ENCODE data around the gene ITPK1.

Gene ITPK1

GRCh38 chr14:93057586-93058280 lies 58.0 kb downstream of the ITPK1 start:
- DNase-seq: no peak

GRCh38 chr14:93056840-93057585 lies 58.7 kb downstream of the ITPK1 start:
- no peak for DNase-seq

- DNase-seq: no peak
Measured at GRCh38 chr14:93056166-93056839, 59.4 kb downstream of the ITPK1 start.

DNA sequence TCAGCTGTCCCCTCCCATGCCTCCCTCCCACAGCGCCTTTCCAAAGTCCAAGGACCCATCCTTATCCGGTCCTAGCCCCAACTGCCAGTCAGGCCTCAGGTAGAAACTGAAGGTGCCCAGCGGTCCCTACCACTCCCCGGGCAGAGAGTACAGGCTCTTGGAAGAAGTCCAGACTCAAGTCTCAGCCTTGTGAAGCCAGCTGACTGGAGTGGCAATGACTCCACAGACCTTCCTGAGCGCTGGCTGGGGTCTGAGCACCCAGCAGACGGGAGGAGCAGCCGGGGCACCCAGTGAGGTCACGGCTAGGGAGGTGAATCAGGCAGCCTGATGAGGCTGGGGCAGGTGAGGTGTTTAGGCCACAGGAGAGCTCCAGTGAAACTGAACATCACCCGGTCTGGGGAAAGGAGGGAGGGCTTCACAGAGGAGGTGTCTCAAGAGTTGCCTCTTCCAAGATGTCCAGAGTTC lies 60.0 kb downstream of the ITPK1 start:
- DNase-seq: no peak

- no peak for DNase-seq
Measured at GRCh38 chr14:93054876-93055275, 60.8 kb downstream of the ITPK1 start.

DNA sequence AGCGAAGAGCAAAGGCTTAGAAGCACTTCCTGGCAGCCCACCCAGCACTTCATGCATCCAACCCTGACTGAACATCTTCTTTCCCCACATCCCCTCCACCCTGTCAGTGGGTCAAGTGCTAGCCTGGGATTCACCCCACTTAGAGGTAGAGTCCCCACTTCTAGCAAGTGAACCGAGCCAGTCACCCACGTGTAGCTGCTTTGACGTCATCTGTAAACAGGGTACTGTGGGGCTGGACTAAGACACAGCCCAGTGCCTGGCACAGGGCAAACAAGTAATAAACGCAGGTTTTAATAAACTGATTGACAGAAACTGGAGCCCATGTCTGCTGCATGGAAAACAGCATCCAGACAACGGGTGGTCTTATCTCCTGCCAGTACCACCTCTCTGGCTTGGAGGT lies 61.7 kb downstream of the ITPK1 start:
- DNase-seq: no peak

DNA sequence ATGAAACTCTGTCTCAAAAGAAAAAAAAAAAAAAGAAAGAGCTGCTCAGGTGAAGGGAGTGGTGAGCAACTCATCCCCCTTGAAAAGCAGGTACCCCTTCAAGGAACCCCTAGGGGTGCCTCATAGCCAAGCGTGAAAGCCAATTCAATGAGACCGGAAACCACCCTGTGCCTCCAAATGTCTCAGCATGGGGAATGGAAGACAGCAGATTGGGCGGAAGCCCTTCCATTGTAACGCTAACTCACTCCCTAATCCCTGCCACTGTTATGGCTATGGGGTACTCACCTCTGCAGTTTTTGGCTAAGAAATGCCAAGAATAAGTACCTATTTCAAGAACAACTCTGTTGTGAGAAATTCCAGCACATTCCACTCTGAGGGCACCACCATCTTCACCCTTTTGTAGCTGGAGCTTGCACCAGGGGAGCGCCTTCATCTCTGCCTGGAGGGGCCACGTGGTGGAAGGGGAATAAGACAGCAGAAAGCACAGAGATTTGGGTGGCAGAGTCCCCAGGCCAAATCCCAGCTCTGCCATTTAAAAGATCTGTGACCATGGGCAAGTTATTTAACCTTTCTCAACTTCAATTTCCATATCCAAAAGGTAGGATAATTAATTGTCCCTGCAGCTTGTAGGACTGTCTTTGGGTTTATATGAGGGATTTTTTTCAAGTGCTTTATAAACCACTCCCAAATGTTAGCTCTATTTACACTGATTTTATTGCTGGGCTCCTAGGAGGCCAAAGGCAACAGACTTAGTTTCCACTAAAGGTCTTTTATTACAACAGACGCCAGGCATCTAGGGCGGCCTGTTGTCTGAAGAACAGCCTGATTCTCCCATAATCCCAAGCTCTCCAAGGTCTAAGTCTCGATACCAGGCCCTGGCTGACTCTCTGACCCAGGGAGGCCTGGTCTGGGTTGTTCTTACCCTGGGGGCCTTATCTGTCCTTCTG lies 63.9 kb downstream of the ITPK1 start:
- DNase-seq: no peak

- no peak for DNase-seq
Measured at GRCh38 chr14:93050761-93051160, 65.0 kb downstream of the ITPK1 start.

- DNase-seq: no peak
Measured at GRCh38 chr14:93049867-93050331, 65.8 kb downstream of the ITPK1 start.

GRCh38 chr14:93049315-93049714 lies 66.4 kb downstream of the ITPK1 start:
- DNase-seq: no peak

DNA sequence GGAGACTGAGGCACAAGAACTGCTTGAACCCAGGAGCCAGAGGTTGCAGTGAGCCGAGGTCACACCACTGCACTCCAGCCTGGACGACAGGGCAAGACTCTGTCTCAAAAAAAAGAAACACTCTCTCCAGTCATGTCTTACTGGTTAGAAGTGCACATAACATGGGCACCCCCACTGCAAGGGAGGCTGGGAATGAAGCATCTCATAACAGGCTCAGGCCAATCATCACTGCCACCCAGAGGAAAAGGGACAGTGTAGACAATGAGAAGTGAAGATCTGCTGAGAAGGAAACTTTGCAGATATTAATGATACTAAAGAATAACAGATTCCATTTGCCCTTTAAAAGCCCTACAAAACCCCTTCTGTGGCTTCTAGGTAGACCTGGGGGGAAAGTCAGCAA lies 66.9 kb downstream of the ITPK1 start:
- no peak for DNase-seq

DNA sequence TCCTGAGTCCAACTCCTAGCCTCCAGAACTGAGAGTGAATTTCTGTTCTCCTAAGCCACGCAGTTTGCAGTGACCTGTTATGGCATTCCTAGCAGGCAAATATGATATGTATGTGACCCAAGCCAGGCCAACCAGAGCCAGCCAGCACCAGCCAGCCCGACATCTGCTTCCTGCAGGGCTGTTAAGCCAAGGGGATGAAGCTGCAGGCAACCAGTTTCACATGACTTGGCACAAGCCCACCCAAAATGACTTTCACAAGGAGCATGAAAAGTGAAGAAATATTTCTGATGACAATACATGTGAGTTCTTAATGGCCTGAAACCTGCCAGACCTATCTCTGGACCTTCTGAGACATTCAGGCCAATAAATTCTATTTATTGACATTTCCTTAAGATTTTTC lies 68.1 kb downstream of the ITPK1 start:
- no peak for DNase-seq

DNA sequence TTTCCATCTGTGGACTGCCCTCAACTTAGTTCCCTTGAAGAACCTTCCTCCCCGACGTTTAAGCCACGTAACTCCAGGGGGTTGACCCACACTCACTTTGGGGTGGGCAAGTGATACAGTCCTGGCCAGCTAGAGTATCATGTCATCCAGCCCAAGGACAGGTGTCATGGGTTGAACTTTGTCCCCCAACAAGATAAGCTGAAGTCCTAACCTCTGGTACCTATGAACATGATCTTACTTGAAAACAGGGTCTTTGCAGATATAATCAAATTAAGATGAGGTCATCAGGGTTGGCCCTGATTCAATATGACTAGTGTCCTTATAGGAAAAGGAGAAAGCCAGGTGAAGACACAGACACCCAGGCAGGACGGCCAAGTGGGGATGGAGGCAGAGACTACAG lies 68.6 kb downstream of the ITPK1 start:
- no peak for DNase-seq

DNA sequence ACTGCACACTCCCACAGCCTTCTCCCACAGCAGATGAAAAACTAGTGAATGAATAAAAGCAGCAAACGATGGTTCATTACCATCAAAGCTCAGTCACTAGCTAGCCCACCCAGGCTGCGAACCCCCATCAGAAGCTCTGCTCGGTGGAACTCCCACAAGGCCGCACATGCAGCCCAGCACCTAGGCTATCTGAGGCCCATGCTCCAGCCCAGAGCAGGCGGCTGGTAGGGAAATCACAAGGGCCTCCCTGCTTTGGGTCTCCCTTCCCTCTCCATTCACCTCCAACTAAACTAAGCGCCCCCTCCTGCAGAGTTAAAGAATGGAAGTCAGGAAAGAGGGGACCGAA lies 69.0 kb downstream of the ITPK1 start:
- DNase-seq: no peak

DNA sequence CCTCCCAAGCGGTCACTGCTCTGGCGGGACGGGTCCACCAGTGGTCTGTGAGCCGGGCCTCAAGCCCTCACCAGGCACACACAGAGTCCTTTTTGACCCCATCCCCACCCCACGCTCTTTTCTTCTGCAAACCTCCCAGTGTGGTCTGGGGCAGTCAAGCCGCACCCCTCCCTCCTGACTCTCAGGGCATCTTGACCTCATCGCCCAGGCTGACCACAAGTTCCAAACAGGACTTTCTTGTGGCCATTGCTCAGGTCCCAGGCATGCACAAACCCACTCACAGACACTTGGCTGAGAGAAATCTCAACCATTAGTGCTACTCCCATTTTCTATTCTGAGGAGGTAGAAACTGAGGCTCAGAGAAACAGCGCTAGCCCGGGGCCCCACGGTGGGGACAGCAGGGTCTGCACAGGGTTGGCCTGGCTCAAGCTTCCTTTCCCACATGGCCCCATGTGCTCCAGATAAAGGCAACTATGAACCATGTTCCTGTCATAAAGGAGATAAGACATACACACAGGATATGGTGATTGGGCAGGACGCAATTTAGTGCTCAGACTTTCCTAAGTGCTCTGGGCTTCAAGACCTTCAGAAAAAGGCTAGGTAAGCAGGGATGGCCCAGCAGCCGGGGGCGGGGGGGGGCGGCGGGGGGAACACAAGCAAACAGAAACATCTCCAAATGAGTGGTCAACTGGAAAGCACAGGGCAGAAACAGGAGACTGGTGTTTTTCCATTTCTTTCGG lies 69.6 kb downstream of the ITPK1 start:
- DNase-seq: no peak

DNA sequence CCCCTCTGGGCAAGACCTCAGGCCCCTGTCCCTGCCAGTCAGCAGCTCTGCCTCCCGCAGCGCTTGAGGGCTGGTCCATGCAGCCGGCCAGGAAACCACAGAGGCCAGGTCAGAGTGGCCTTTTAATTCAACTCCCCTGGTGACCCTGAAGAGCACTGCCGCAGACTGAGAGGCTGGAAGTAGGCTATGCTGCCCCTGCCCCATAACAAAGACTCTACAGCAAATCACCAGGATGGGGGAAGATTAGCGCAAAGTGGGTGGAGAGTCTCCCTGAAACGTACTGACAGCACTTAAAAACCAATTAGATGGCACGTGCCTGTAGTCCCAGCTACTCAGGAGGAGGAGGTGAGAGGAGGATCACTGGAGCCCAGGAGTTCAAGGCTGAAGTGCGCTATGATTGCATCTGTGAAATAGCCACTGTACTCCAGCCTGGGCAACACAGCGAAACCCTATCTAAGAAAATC lies 70.5 kb downstream of the ITPK1 start:
- no peak for DNase-seq

GRCh38 chr14:93044556-93044955 lies 71.2 kb downstream of the ITPK1 start:
- no peak for DNase-seq

GRCh38 chr14:93044121-93044520 lies 71.6 kb downstream of the ITPK1 start:
- DNase-seq: no peak

DNA sequence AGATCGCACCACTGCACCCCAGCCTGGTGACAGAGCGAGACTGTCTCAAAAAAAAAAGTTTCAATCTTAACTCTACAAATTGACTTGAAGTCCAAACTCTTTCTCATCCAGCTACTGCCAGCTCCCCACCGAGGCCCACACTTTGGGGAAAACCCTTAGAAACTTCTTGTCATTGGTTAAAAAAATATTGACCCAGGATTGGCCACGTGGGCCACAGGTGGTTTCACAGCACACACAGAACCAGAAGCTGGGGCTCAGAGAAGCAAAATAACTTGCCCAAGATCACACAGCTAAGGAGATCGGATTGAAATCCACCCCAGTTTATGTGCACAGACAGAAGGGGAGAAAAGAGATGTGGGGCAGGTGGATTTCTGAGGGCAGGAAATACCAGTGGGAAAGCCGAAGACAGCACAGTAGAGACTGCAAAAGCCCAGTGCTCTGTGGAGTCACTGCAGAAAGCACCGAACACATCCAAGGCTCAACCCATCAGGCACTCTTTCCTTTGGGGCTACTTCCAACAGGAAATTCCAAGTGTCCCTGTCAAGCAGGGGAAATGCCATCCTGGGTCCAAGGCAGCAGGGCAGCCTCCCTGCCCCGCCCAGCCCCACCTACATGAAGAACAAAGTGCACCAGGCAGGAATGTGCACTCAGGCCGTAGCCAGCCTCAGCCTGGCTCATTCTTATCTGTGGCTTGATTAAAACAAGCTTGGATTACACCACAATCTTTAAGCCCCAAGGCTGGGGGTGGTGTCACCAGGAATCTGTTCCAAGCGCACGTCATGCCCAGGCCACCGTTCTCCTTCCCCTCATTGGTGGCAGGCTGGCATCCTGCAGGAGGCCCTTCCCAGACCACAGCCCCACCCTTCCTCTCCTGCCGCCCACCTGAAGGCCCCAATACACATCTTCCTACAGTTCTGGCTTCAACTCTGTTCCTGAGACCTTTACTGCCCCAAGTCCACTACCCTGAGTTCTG lies 72.5 kb downstream of the ITPK1 start:
- DNase-seq: no peak

- DNase-seq: no peak
Measured at GRCh38 chr14:93041830-93042229, 73.9 kb downstream of the ITPK1 start.

DNA sequence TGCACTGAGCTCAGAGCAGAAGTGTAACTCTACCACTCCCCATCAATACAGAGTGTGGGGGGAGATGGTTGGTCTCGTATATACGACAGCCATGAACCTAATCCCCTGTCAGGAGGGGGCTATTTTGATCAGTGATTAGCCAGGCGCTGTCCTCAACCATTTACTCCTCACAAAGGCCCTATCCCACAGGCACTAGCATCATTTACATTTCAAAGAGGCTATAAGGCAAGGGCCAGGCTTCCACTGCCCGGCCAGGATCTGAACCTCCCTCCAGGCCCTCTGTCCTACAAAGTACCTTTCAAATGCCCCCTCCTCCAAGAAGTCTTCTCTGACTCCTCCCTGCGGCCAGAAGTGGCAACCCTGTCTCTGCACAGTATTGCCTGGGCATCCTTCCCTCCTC lies 74.7 kb downstream of the ITPK1 start:
- no peak for DNase-seq

Measured in stimulated activated CD4-positive, alpha-beta T cell treated with anti-CD3 and anti-CD28 coated beads, Interleukin-4, amount 100 ng/mL, for 4 hours (primary cell).